Measurements from ENCODE around the gene SPATA19.

The SPATA19 gene

DNA sequence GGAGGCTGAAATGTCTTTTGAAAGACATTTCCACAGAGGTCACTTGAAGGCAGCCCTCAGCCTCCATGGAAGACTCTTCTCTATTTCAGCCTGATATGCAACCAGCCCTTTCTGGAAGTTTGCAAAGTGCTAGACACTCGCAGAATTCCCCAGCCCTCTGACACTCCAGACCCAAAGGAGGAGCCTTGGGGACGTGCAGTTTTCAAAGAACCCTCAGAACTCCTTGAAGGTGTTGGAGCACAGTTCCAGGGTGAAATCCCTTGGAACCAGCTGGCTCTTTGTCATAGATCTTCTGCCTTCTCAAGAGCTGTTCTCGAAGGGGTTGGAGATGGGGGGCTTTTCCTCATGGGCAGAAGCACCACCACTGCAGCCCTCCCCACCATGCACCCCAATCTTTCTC, 19.6 kb downstream of the SPATA19 start:
- Histone ChIP-seq H3K27ac (ENCODE audit: low read depth, low read length) (no peak overlapping the region), H3K9ac (ENCODE audit: low read length) (no peak overlapping the region), H3K4me2 (ENCODE audit: low read depth, low read length, poor library complexity, severe bottlenecking) (no peak overlapping the region), H3K79me2 (ENCODE audit: insufficient read depth, low read length) (no peaks in the 10 kb centered on the region), H3K9me3 (ENCODE audit: insufficient read depth, low read length) (no peaks in the 10 kb centered on the region), H3K4me3 (ENCODE audit: insufficient read depth, low read length, poor library complexity, severe bottlenecking) (no peak overlapping the region), H4K20me1 (ENCODE audit: low read depth, low read length) (no peaks in the 10 kb centered on the region), H2AFZ (ENCODE audit: low read depth, low read length, severe bottlenecking) (no peak overlapping the region), H3F3A (ENCODE audit: insufficient read depth) (no peaks in the 10 kb centered on the region), H3K27me3 (ENCODE audit: low read length) (no peaks in the 10 kb centered on the region), H3K9me2 (replicated peaks; ENCODE audit: insufficient read depth, low read length) (no peaks in the 10 kb centered on the region), H3K36me3 (ENCODE audit: low read length) (no peaks in the 10 kb centered on the region)
- TF ChIP-seq, protein P1, sequence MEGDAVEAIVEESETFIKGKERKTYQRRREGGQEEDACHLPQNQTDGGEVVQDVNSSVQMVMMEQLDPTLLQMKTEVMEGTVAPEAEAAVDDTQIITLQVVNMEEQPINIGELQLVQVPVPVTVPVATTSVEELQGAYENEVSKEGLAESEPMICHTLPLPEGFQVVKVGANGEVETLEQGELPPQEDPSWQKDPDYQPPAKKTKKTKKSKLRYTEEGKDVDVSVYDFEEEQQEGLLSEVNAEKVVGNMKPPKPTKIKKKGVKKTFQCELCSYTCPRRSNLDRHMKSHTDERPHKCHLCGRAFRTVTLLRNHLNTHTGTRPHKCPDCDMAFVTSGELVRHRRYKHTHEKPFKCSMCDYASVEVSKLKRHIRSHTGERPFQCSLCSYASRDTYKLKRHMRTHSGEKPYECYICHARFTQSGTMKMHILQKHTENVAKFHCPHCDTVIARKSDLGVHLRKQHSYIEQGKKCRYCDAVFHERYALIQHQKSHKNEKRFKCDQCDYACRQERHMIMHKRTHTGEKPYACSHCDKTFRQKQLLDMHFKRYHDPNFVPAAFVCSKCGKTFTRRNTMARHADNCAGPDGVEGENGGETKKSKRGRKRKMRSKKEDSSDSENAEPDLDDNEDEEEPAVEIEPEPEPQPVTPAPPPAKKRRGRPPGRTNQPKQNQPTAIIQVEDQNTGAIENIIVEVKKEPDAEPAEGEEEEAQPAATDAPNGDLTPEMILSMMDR (IDR thresholded peaks at IDR 0.05; ENCODE audit: insufficient read depth, low read length, poor library complexity, severe bottlenecking), result no peak
- TF ChIP-seq EZH2phosphoT487 (conservative IDR thresholded peaks at IDR 0.05; ENCODE audit: low read length), result no peak

DNA sequence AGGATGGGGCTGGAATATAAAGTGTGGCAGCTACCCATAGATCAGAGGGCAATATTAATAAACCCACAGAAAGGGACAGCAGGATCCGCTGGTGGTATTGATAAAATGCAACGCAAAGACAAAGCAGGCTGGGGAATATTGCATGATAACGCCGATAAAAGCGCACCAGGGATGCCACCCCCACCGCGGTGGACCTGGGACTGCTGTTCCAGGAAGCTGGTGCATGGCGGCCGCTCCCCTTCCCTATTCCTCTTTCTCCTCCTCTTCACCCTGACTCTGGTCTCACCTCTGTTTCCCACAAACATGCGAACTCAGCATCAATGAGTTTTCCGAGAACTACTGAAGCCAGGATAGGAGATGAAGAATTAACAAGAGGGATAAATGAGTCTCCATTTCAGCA, 20.2 kb downstream of the SPATA19 start:
- no peaks in the 10 kb centered on the region for H3K79me2 ChIP-seq (ENCODE audit: insufficient read depth, low read length)
- H3F3A ChIP-seq (ENCODE audit: insufficient read depth), result no peaks in the 10 kb centered on the region
- no peaks in the 10 kb centered on the region for H3K9me3 ChIP-seq (ENCODE audit: insufficient read depth, low read length)
- no peak overlapping the region for H3K27ac ChIP-seq (ENCODE audit: low read depth, low read length)
- no peak overlapping the region for H2AFZ ChIP-seq (ENCODE audit: low read depth, low read length, severe bottlenecking)
- H3K27me3 ChIP-seq (ENCODE audit: low read length), result no peaks in the 10 kb centered on the region
- no peaks in the 10 kb centered on the region for H4K20me1 ChIP-seq (ENCODE audit: low read depth, low read length)
- H3K4me2 ChIP-seq (ENCODE audit: low read depth, low read length, poor library complexity, severe bottlenecking), result no peak overlapping the region
- no peaks in the 10 kb centered on the region for H3K9me2 ChIP-seq (replicated peaks; ENCODE audit: insufficient read depth, low read length)
- no peak overlapping the region for H3K4me3 ChIP-seq (ENCODE audit: insufficient read depth, low read length, poor library complexity, severe bottlenecking)
- TF ChIP-seq, protein P1 (IDR thresholded peaks at IDR 0.05; ENCODE audit: insufficient read depth, low read length, poor library complexity, severe bottlenecking), result no peak
- no peak for TF ChIP-seq EZH2phosphoT487 (conservative IDR thresholded peaks at IDR 0.05; ENCODE audit: low read length)
- no peak overlapping the region for H3K9ac ChIP-seq (ENCODE audit: low read length)
- H3K36me3 ChIP-seq (ENCODE audit: low read length), result no peaks in the 10 kb centered on the region

DNA sequence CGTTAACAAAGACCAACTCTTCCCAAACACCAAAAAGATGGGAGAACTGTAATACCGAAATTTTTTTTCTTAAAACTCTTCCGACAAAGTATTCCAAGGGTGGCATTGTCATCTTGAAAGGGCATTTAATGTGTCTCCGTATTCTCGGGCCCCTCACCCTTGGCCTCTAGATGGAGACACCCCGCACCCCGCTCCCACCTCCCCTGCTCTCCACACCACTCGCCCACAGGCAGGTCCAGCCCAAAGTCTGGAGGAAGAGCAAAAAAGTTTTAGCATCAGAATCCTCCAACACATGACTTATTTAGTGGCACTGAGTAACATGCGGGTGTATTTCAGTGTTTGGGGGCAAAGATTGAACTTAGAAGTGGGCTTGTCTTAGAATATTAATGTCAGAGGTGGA, 20.7 kb downstream of the SPATA19 start:
- no peak overlapping the region for H3K27ac ChIP-seq (ENCODE audit: low read depth, low read length)
- TF ChIP-seq, protein P1 (IDR thresholded peaks at IDR 0.05; ENCODE audit: insufficient read depth, low read length, poor library complexity, severe bottlenecking), result no peak
- TF ChIP-seq EZH2phosphoT487 (conservative IDR thresholded peaks at IDR 0.05; ENCODE audit: low read length), result no peak
- no peaks in the 10 kb centered on the region for H3F3A ChIP-seq (ENCODE audit: insufficient read depth)
- H3K9me2 ChIP-seq (replicated peaks; ENCODE audit: insufficient read depth, low read length), result no peaks in the 10 kb centered on the region
- H2AFZ ChIP-seq (ENCODE audit: low read depth, low read length, severe bottlenecking), result no peak overlapping the region
- no peaks in the 10 kb centered on the region for H3K27me3 ChIP-seq (ENCODE audit: low read length)
- H3K9me3 ChIP-seq (ENCODE audit: insufficient read depth, low read length), result no peaks in the 10 kb centered on the region
- no peaks in the 10 kb centered on the region for H3K79me2 ChIP-seq (ENCODE audit: insufficient read depth, low read length)
- no peak overlapping the region for H3K4me3 ChIP-seq (ENCODE audit: insufficient read depth, low read length, poor library complexity, severe bottlenecking)
- H4K20me1 ChIP-seq (ENCODE audit: low read depth, low read length), result no peaks in the 10 kb centered on the region
- H3K36me3 ChIP-seq (ENCODE audit: low read length), result no peaks in the 10 kb centered on the region
- no peak overlapping the region for H3K4me2 ChIP-seq (ENCODE audit: low read depth, low read length, poor library complexity, severe bottlenecking)
- no peak overlapping the region for H3K9ac ChIP-seq (ENCODE audit: low read length)

Data from SU-DHL-6 (cell line).